GM12875 (cell line): Measurements from ENCODE around the gene STMN3.

Experiments
- H3K4me3 ChIP-seq: one replicate; pipeline ENCODE4 v1.5.1; 2011; ENCODE audit warnings: low read depth, low read length, control low read depth
- TF ChIP-seq, protein P1 (sequence below): IDR thresholded peaks from 2 replicates; pipeline ENCODE4 v1.5.1; 2011; ENCODE audit warnings: low read depth, mild to moderate bottlenecking, control low read depth, inconsistent platforms, low read length, moderate library complexity, borderline replicate concordance; ENCODE audit not compliant: insufficient read depth

Gene STMN3

DNA sequence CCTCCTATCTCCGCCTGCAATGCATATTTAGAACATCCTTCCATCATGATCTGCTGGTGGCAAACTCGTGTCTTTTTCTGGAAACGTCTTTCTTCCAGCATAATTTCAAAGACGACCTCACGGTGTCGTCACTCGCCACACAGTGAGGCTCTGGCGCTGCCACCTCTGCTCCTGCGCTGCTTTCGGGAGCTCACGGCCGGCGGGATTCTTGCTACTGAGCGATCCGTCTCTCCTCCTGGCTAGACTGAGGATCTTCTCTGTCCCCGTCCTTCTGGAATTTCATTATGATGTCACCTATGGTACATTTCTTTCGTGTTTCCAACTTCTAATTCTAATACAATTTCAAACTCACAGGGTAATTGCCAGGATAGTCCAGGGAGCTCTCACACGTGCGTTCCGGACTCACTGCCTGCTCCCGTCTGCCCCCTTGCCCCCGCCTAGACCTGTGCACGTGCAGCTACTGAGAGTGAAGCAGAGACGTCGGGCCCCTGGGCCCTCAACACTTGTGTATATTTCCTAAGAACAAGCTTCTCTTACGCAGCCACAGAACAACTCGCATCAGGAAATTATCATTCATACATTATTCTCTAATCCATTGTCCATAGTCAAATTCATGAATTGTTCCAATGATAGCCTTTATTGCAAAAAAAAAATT lies 53.7 kb downstream of the STMN3 start:
- no peak overlapping the region for H3K4me3 ChIP-seq

DNA sequence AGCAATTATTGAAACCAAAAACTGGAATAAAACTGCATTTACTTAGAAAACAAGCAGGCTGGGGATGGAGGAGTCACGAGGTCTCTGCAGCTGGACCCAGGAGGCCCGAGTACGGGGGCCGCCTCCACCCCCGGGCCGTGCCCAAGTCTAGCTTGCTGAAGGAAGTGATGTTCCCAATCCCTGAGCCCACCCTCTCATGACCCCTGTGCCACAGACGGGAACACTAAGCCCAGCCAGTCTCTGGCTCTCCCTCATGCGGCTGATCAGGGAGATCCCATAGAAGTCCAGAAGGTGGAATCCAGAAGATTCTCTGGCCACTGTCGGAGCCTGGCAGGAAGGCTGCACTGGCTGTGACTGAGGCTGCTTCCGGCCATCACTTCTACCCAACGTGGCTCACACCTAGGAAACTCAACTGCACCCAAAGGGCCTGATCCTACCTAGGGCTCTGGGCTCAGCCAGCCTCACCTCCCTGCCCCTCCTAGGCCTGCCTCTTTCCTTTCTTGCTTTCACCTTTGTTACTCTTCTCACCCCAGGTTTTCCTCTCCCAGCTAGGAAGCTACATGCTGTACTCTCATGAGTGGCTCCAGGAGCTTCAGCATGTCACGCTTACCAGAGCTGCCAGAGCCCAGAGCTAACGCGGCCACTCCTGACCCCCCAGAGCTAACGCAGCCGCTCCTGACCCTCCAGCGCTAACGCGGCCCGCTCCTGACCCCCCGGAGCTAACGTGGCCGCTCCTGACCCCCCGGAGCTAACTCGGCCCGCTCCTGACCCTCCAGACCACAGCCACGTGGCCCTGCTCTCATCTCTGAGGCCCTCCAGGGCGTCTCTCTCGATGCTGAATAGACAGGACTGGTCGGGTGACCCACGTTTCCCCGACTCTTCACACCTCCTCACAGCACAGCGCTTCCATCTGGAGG lies 54.5 kb downstream of the STMN3 start:
- H3K4me3 ChIP-seq: no peak overlapping the region
- TF ChIP-seq, protein P1, sequence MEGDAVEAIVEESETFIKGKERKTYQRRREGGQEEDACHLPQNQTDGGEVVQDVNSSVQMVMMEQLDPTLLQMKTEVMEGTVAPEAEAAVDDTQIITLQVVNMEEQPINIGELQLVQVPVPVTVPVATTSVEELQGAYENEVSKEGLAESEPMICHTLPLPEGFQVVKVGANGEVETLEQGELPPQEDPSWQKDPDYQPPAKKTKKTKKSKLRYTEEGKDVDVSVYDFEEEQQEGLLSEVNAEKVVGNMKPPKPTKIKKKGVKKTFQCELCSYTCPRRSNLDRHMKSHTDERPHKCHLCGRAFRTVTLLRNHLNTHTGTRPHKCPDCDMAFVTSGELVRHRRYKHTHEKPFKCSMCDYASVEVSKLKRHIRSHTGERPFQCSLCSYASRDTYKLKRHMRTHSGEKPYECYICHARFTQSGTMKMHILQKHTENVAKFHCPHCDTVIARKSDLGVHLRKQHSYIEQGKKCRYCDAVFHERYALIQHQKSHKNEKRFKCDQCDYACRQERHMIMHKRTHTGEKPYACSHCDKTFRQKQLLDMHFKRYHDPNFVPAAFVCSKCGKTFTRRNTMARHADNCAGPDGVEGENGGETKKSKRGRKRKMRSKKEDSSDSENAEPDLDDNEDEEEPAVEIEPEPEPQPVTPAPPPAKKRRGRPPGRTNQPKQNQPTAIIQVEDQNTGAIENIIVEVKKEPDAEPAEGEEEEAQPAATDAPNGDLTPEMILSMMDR: no peak

More for the DNA sequence above, 53.7 kb downstream of the STMN3 start:
- TF ChIP-seq, protein P1: no peak

DNA sequence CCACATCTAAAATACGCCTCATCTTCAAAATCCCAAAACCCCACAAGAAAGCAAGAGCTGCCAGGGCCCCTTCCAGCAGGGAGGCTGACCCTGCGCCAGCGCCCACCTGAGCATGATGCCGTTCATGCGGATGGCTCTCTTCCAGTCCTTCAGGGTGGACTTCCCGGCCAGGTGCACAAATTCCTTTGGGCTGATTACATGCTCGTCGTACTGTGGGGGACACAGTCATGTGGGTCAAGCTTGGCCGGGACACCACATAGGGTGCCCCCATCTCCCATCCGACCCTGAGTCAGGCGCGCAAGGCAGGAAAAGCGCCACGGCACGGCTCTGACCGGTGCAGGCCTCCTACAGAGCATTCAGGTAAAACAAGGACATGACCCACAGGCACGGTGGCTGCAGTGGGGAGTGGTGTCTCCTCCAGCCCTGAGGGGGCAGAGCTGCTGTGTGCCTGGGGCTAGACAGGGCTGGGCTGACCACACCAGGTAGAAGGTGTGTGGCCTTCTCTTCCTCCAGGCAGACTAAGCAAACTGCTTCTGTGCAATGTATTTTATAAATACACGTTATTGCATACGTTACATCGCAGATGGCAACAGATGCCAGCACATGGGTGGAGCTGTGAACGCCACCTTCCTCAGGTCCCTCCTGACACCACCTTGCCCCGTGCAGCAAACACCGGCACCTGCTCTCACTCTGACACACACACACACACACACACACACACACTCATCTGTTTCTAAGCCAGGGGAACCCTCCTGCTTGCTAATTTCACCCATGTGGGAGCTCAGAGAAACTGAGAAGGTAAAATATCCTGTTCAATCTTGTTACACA lies 55.4 kb downstream of the STMN3 start:
- TF ChIP-seq, protein P1: no peak
- no peak overlapping the region for H3K4me3 ChIP-seq

DNA sequence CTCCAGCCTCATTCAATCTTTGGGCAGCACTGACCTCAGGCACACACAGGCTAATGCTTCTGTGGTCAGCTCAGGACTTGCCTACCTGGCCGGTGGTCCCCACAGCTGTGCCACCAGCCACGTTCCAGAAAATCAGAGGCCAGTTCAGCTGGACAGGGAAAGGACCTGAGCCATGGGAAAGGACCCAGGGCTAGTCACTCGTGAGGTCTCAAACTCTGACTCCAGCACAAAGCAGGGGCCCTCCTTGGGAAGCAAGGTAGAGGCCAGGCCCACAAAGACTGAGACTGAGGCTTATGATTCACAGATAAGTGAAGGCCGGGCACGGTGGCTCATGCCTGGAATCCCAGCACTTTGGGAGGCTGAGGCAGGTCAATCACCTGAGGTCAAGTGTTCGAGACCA lies 56.8 kb downstream of the STMN3 start:
- H3K4me3 ChIP-seq: no peak overlapping the region
- TF ChIP-seq, protein P1: no peak

DNA sequence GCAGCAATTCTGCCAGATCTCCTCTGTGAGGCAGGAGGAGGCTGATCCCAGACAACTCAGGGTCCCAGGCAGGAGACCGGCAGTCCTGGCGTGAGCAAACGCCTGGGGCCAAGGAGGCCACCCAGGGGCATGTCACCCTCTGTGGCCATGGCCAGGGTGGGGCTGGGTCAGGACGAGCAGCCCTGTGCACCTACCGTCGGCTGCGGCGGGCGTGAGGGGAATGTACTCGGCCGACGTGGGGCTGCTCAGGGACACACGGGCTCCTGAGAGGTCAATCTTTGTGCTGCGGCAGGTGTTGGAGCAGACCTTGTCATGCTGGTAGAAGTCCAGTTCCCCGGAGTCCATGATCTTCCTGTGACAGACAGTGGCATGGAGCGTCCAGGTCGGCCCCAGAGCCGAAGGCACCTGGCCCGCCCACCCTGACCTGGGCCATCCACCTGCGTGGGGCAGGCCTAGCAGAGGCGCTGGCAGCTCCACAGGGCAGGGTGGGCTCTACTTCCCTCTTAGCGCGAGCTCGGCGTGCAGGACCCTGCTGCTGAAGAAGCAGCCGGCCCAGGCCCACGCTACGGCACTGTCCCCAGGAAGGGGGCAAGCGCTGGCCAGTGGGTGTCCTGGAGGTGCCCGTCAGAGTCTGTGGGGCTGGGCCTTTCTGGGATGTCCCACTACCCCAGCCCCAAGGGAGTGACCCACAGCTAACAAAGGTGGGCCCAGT lies 57.7 kb downstream of the STMN3 start:
- TF ChIP-seq, protein P1: no peak
- H3K4me3 ChIP-seq: no peak overlapping the region

DNA sequence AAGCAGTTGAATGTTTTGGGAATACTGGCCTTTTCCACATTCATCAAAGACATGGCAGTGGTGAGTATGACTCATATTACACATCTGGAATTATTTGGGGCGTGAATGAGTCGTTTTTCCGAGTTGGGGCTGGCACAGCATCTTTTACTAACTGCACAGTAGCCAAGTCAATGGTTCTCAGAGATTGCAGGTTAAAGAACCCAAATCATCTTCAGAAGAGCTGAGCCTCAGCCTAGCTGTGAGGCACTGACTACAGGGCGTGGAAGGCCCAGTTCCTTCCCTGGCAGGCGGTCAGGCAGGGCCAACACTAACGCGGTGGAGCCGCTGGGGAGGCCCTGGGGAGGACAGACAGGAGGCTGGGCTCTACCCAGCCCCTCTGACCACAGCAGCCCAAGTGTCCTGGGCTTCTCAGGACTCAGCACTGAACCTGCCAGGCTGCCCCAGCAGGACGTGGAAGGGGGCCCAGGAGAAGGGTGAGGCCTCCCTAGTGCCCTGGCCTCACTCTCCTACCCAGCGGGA lies 59.1 kb downstream of the STMN3 start:
- TF ChIP-seq, protein P1: no peak
- H3K4me3 ChIP-seq: no peak overlapping the region
